ENCODE data around the gene SLC4A4.

The SLC4A4 gene

DNA sequence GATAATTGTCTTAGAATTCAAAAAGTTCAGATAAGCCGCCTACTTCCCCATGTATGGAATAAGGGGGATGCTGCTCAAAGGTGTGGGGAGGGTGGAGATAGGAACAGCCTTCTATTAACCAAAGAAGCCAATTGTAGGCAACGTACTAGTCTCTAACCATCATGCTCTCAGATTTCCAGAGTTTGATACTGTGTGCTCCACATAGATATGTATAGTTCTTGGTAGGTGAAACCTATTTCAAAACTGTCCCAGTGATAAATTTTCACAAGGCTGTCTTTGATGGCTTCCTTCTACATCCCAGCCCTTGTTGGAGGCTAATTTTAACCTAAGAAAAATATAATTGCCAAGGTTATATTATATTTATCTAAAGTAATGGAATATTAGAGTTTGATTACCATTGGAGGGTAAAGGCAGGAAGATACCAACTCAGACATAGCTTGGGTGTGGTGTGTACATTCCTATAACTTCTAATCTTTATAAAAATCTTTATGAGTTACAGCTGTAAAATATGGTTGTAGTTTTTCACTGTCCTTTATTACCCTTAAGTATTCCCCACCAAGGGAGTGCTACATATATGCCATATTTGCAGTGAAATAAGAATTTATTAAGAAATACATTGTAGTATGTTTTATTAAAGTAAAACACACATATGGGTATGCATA lies 87.7 kb downstream of the SLC4A4 start:
- no peaks in the 10 kb centered on the region for H3K36me3 ChIP-seq (ENCODE audit: control insufficient read depth, insufficient read depth, low read length)
- no peaks in the 10 kb centered on the region for H3K27me3 ChIP-seq (ENCODE audit: control insufficient read depth, insufficient read depth, low read length)
- H3K4me1 ChIP-seq (ENCODE audit: control insufficient read depth, insufficient read depth, low read length), result no peaks in the 10 kb centered on the region

GRCh38 chr4:71429106-71429505 lies 90.3 kb downstream of the SLC4A4 start:
- no peaks in the 10 kb centered on the region for H3K9me3 ChIP-seq (ENCODE audit: control insufficient read depth, insufficient read depth, low read length)
- H3K27me3 ChIP-seq (ENCODE audit: control insufficient read depth, insufficient read depth, low read length), result no peaks in the 10 kb centered on the region
- no peak overlapping the region for H3K4me3 ChIP-seq (ENCODE audit: low read depth, low read length)
- no peak overlapping the region for H3K9ac ChIP-seq (ENCODE audit: low read depth, low read length)
- no peaks in the 10 kb centered on the region for H3K4me1 ChIP-seq (ENCODE audit: control insufficient read depth, insufficient read depth, low read length)
- H3K36me3 ChIP-seq (ENCODE audit: control insufficient read depth, insufficient read depth, low read length), result no peaks in the 10 kb centered on the region

More for the DNA sequence above, 87.7 kb downstream of the SLC4A4 start:
- Histone ChIP-seq H3K4me3 (ENCODE audit: low read depth, low read length) (no peak overlapping the region), H3K9me3 (ENCODE audit: control insufficient read depth, insufficient read depth, low read length) (no peaks in the 10 kb centered on the region), H3K9ac (ENCODE audit: low read depth, low read length) (no peak overlapping the region)

- no peak overlapping the region for H3K4me3 ChIP-seq (ENCODE audit: low read depth, low read length)
- no peaks in the 10 kb centered on the region for H3K27me3 ChIP-seq (ENCODE audit: control insufficient read depth, insufficient read depth, low read length)
- no peak overlapping the region for H3K9ac ChIP-seq (ENCODE audit: low read depth, low read length)
- no peaks in the 10 kb centered on the region for H3K36me3 ChIP-seq (ENCODE audit: control insufficient read depth, insufficient read depth, low read length)
- no peaks in the 10 kb centered on the region for H3K9me3 ChIP-seq (ENCODE audit: control insufficient read depth, insufficient read depth, low read length)
- no peaks in the 10 kb centered on the region for H3K4me1 ChIP-seq (ENCODE audit: control insufficient read depth, insufficient read depth, low read length)
These were observed 91.1 kb downstream of the SLC4A4 start for GRCh38 chr4:71429962-71430361.

DNA sequence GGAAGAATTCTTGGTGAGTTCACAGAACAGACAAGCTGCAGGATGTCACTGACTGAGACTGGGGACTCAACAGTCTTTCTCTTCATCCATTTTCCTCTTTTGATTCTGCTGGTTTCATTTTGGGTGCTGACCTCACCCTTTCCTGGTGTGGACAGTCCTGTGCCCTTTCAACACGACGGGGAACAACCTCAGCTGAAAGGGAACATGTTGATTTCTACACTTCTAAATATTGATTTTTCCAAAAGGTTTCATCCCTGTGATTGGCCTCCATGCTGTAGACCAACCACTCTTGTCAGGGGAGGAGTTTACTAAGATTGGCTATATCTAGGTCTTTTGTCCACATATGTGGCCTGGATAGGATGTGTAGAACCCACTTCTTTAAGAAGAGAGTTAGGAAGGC lies 91.8 kb downstream of the SLC4A4 start:
- Histone ChIP-seq H3K9ac (ENCODE audit: low read depth, low read length) (no peak overlapping the region), H3K36me3 (ENCODE audit: control insufficient read depth, insufficient read depth, low read length) (no peaks in the 10 kb centered on the region), H3K4me1 (ENCODE audit: control insufficient read depth, insufficient read depth, low read length) (no peaks in the 10 kb centered on the region), H3K4me3 (ENCODE audit: low read depth, low read length) (no peak overlapping the region), H3K9me3 (ENCODE audit: control insufficient read depth, insufficient read depth, low read length) (no peaks in the 10 kb centered on the region), H3K27me3 (ENCODE audit: control insufficient read depth, insufficient read depth, low read length) (no peaks in the 10 kb centered on the region)

GRCh38 chr4:71440612-71441011 lies 101.8 kb downstream of the SLC4A4 start:
- H3K9ac ChIP-seq (ENCODE audit: low read depth, low read length), result no peak overlapping the region
- no peaks in the 10 kb centered on the region for H3K9me3 ChIP-seq (ENCODE audit: control insufficient read depth, insufficient read depth, low read length)
- H3K27me3 ChIP-seq (ENCODE audit: control insufficient read depth, insufficient read depth, low read length), result no peaks in the 10 kb centered on the region
- no peaks in the 10 kb centered on the region for H3K36me3 ChIP-seq (ENCODE audit: control insufficient read depth, insufficient read depth, low read length)
- H3K4me1 ChIP-seq (ENCODE audit: control insufficient read depth, insufficient read depth, low read length), result peaks cover 4% of the 10 kb centered on the region
- H3K4me3 ChIP-seq (ENCODE audit: low read depth, low read length), result no peak overlapping the region

- Histone ChIP-seq H3K4me3 (ENCODE audit: low read depth, low read length) (no peak overlapping the region), H3K36me3 (ENCODE audit: control insufficient read depth, insufficient read depth, low read length) (no peaks in the 10 kb centered on the region), H3K9me3 (ENCODE audit: control insufficient read depth, insufficient read depth, low read length) (no peaks in the 10 kb centered on the region), H3K9ac (ENCODE audit: low read depth, low read length) (no peak overlapping the region), H3K27me3 (ENCODE audit: control insufficient read depth, insufficient read depth, low read length) (no peaks in the 10 kb centered on the region), H3K4me1 (ENCODE audit: control insufficient read depth, insufficient read depth, low read length) (peaks cover 4% of the 10 kb centered on the region)
These were observed 102.7 kb downstream of the SLC4A4 start for GRCh38 chr4:71441186-71442169.

DNA sequence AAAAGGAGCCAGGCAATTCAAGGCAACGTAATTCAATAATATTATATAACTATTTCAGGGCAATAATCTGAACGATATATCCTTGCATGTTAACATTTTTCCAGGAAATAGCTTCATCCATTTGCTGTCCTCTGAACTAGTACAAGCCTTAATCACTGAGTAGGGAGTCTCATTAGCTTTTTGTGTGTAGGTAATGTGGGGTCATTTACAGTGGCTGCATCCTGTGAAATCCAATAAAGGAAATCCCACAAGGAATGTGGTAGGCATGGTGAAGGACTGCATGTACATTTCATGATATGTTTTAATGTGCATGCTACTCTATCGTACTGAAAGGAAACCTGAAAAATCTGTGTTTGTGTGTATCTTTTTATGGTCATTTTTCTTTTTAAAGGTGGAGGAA lies 103.5 kb downstream of the SLC4A4 start:
- Histone ChIP-seq H3K9me3 (ENCODE audit: control insufficient read depth, insufficient read depth, low read length) (no peaks in the 10 kb centered on the region), H3K4me1 (ENCODE audit: control insufficient read depth, insufficient read depth, low read length) (peaks cover 4% of the 10 kb centered on the region), H3K9ac (ENCODE audit: low read depth, low read length) (no peak overlapping the region), H3K4me3 (ENCODE audit: low read depth, low read length) (no peak overlapping the region), H3K27me3 (ENCODE audit: control insufficient read depth, insufficient read depth, low read length) (no peaks in the 10 kb centered on the region), H3K36me3 (ENCODE audit: control insufficient read depth, insufficient read depth, low read length) (no peaks in the 10 kb centered on the region)

DNA sequence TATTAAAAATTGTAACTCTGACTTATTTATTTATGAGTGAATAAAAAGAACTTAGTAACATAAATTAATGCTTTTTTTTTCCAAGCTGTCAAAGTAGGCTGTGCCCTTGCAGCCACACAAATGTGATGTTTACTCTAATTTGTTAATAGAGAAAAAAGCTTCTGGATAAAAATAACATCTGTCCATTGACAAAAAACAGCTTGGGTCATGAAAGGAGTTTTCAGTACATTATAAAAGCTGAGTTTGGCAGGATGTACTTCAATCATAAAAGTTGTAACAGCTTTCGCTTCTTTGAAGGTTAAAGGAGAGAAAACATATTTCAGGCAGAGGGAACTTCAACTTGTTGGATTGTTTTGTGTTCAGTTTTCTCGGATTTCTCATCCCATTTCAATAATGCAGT lies 105.6 kb downstream of the SLC4A4 start:
- Histone ChIP-seq H3K4me1 (ENCODE audit: control insufficient read depth, insufficient read depth, low read length) (peaks cover 4% of the 10 kb centered on the region), H3K4me3 (ENCODE audit: low read depth, low read length) (no peak overlapping the region), H3K9ac (ENCODE audit: low read depth, low read length) (no peak overlapping the region)

DNA sequence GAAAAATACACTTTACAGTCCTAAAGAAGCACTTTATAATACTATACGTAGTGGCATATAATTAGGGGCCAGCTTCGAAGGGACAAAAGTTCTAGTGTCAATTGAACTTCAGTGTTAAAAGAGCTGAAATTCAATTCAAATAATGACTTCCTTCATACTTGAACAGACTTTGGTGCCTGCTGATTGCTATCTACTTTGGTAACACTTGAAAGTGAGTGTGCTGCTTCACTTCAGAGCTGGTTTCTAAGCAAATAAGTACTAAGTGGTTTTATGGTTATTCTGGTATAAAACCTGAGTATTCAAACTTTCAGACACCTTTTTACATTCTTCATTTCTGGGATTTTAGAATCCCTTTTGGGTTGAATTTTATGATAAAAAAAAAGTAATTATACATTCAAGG lies 107.0 kb downstream of the SLC4A4 start:
- Histone ChIP-seq H3K9ac (ENCODE audit: low read depth, low read length) (no peak overlapping the region), H3K4me1 (ENCODE audit: control insufficient read depth, insufficient read depth, low read length) (peaks cover 4% of the 10 kb centered on the region), H3K4me3 (ENCODE audit: low read depth, low read length) (no peak overlapping the region), H3K36me3 (ENCODE audit: control insufficient read depth, insufficient read depth, low read length) (no peaks in the 10 kb centered on the region), H3K9me3 (ENCODE audit: control insufficient read depth, insufficient read depth, low read length) (no peaks in the 10 kb centered on the region), H3K27me3 (ENCODE audit: control insufficient read depth, insufficient read depth, low read length) (no peaks in the 10 kb centered on the region)

More for the DNA sequence above, 105.6 kb downstream of the SLC4A4 start:
- Histone ChIP-seq H3K9me3 (ENCODE audit: control insufficient read depth, insufficient read depth, low read length) (no peaks in the 10 kb centered on the region), H3K27me3 (ENCODE audit: control insufficient read depth, insufficient read depth, low read length) (no peaks in the 10 kb centered on the region), H3K36me3 (ENCODE audit: control insufficient read depth, insufficient read depth, low read length) (no peaks in the 10 kb centered on the region)

GRCh38 chr4:71446479-71447081 lies 107.8 kb downstream of the SLC4A4 start:
- H3K4me1 ChIP-seq (ENCODE audit: control insufficient read depth, insufficient read depth, low read length), result peaks cover 2% of the 10 kb centered on the region
- no peaks in the 10 kb centered on the region for H3K27me3 ChIP-seq (ENCODE audit: control insufficient read depth, insufficient read depth, low read length)
- no peak overlapping the region for H3K4me3 ChIP-seq (ENCODE audit: low read depth, low read length)
- no peaks in the 10 kb centered on the region for H3K9me3 ChIP-seq (ENCODE audit: control insufficient read depth, insufficient read depth, low read length)
- H3K36me3 ChIP-seq (ENCODE audit: control insufficient read depth, insufficient read depth, low read length), result no peaks in the 10 kb centered on the region
- H3K9ac ChIP-seq (ENCODE audit: low read depth, low read length), result no peak overlapping the region

- Histone ChIP-seq H3K36me3 (ENCODE audit: control insufficient read depth, insufficient read depth, low read length) (no peaks in the 10 kb centered on the region), H3K9ac (ENCODE audit: low read depth, low read length) (no peak overlapping the region), H3K9me3 (ENCODE audit: control insufficient read depth, insufficient read depth, low read length) (no peaks in the 10 kb centered on the region), H3K27me3 (ENCODE audit: control insufficient read depth, insufficient read depth, low read length) (no peaks in the 10 kb centered on the region), H3K4me3 (ENCODE audit: low read depth, low read length) (no peak overlapping the region), H3K4me1 (ENCODE audit: control insufficient read depth, insufficient read depth, low read length) (no peaks in the 10 kb centered on the region)
These were observed 110.2 kb downstream of the SLC4A4 start for GRCh38 chr4:71449040-71449439.

Measured in iPS-15b (cell line).